Measurements from ENCODE around the gene MACROH2A1. TPM values are rescaled to one million over a fixed set of nuclear protein-coding genes. Genes with fewer than 3 reads are reported as not detected.

The MACROH2A1 gene
- total RNA-seq, 2 donors from 2014 or later = 189 to 191 TPM

GRCh38 chr5:135353952-135354721 is 44.9 kb downstream of the MACROH2A1 start:
- no peak for TF ChIP-seq POLR2AphosphoS5 (IDR thresholded peaks at IDR 0.05)
- no peak for TF ChIP-seq CTCF (IDR thresholded peaks at IDR 0.05)
- no peak for TF ChIP-seq POLR2A (IDR thresholded peaks at IDR 0.05)
- WGBS = 65% methylated on average over 4 of the region's 4 CpGs
- Histone ChIP-seq H3K9me3 (no peaks in the 10 kb centered on the region), H3K27ac (no peak overlapping the region), H3K36me3 (peaks cover 0 to 4% of the 10 kb centered on the region in 2 donors), H3K4me3 (no peak overlapping the region), H3K27me3 (replicated peaks; ENCODE audit: insufficient read depth) (no peaks in the 10 kb centered on the region), H3K4me1 (replicated peaks) (no peaks in the 10 kb centered on the region)
- no peak for DNase-seq (ENCODE audit: low spot score)
- intact Hi-C loops (cut with DNase I) = no loop called here

- no peak overlapping the region for H3K4me3 ChIP-seq
- no peak overlapping the region for H3K27ac ChIP-seq
- 85% methylated on average over 10 of the region's 10 CpGs for WGBS
- H3K9me3 ChIP-seq = no peaks in the 10 kb centered on the region
- TF ChIP-seq CTCF (IDR thresholded peaks at IDR 0.05) (no peak), POLR2AphosphoS5 (IDR thresholded peaks at IDR 0.05) (no peak), POLR2A (IDR thresholded peaks at IDR 0.05) (no peak)
- peaks cover 0 to 4% of the 10 kb centered on the region in 2 donors for H3K36me3 ChIP-seq
- intact Hi-C loops (cut with DNase I) = no loop called here
- no peaks in the 10 kb centered on the region for H3K27me3 ChIP-seq (replicated peaks; ENCODE audit: insufficient read depth)
- no peak for DNase-seq (ENCODE audit: low spot score)
- H3K4me1 ChIP-seq (replicated peaks) = no peaks in the 10 kb centered on the region
Measured at GRCh38 chr5:135350536-135350935, 48.5 kb downstream of the MACROH2A1 start.

GRCh38 chr5:135349886-135350285 is 49.1 kb downstream of the MACROH2A1 start:
- H3K4me1 ChIP-seq (replicated peaks) = no peaks in the 10 kb centered on the region
- H3K27ac ChIP-seq = no peak overlapping the region
- intact Hi-C loops (cut with DNase I) = no loop called here
- no peak for TF ChIP-seq POLR2AphosphoS5 (IDR thresholded peaks at IDR 0.05)
- no peak for TF ChIP-seq POLR2A (IDR thresholded peaks at IDR 0.05)
- no peak for TF ChIP-seq CTCF (IDR thresholded peaks at IDR 0.05)
- DNase-seq (ENCODE audit: low spot score) = no peak
- H3K27me3 ChIP-seq (replicated peaks; ENCODE audit: insufficient read depth) = no peaks in the 10 kb centered on the region
- H3K9me3 ChIP-seq = no peaks in the 10 kb centered on the region
- H3K4me3 ChIP-seq = no peak overlapping the region
- peaks cover 0 to 10% of the 10 kb centered on the region in 2 donors for H3K36me3 ChIP-seq

GRCh38 chr5:135349451-135349850 is 49.6 kb downstream of the MACROH2A1 start:
- WGBS = 95% methylated on average over 1 of the region's 1 CpG
- no peak overlapping the region for H3K4me3 ChIP-seq
- H3K27ac ChIP-seq = no peak overlapping the region
- TF ChIP-seq POLR2AphosphoS5 (IDR thresholded peaks at IDR 0.05) (no peak), POLR2A (IDR thresholded peaks at IDR 0.05) (no peak), CTCF (IDR thresholded peaks at IDR 0.05) (no peak)
- no peaks in the 10 kb centered on the region for H3K9me3 ChIP-seq
- DNase-seq (ENCODE audit: low spot score) = no peak
- H3K27me3 ChIP-seq (replicated peaks; ENCODE audit: insufficient read depth) = no peaks in the 10 kb centered on the region
- intact Hi-C loops (cut with DNase I) = no loop called here
- peaks cover 0 to 13% of the 10 kb centered on the region in 2 donors for H3K36me3 ChIP-seq
- no peaks in the 10 kb centered on the region for H3K4me1 ChIP-seq (replicated peaks)

- DNase-seq (ENCODE audit: low spot score) = no peak
- intact Hi-C loops (cut with DNase I) = no loop called here
- Histone ChIP-seq H3K27me3 (replicated peaks; ENCODE audit: insufficient read depth) (no peaks in the 10 kb centered on the region), H3K4me1 (replicated peaks) (no peaks in the 10 kb centered on the region), H3K36me3 (peaks cover 0 to 13% of the 10 kb centered on the region in 2 donors), H3K4me3 (no peak overlapping the region), H3K27ac (no peak overlapping the region), H3K9me3 (no peaks in the 10 kb centered on the region)
- TF ChIP-seq POLR2A (IDR thresholded peaks at IDR 0.05) (no peak), CTCF (IDR thresholded peaks at IDR 0.05) (no peak), POLR2AphosphoS5 (IDR thresholded peaks at IDR 0.05) (no peak)
- WGBS = 94% methylated on average over 1 of the region's 1 CpG
Measured at GRCh38 chr5:135348918-135349317, 50.1 kb downstream of the MACROH2A1 start.
